GM12891 (cell line): Measurements from ENCODE around the gene ARID1A.
A peak's percentile ranks its signal among the peaks of the same experiment; 100 is the strongest.
"Not testable (repeated sequence)": the region's sequence is repeated elsewhere in the genome, so short reads cannot be mapped to it uniquely, and the experiment has no call there.

ENCODE experiments used
- DNase-seq: peaks from one replicate; pipeline ENCODE4 v3.0.0; 2011; ENCODE audit warnings: low spot score; ENCODE audit not compliant: insufficient read length
- FAIRE-seq: peaks from 2 replicates; lab custom pipeline; 2011; peaks lifted over from hg19 to GRCh38; lab: Jason Lieb, UNC
- PAX5 ChIP-seq: IDR thresholded peaks from 2 replicates; pipeline ENCODE4 v1.6.1; 2011; ENCODE audit warnings: low read length, moderate library complexity, mild to moderate bottlenecking; ENCODE audit not compliant: insufficient read depth, severe bottlenecking
- POLR2A ChIP-seq: IDR thresholded peaks from 2 replicates; pipeline ENCODE4 v1.6.1; 2011; ENCODE audit warnings: low read depth, low read length, control low read depth
- POLR2AphosphoS5 ChIP-seq: IDR thresholded peaks from 2 replicates; pipeline ENCODE4 v1.6.1; 2011; ENCODE audit warnings: low read depth, low read length, control low read depth
- POU2F2 ChIP-seq: IDR thresholded peaks from 2 replicates; pipeline ENCODE4 v1.6.1; 2011; ENCODE audit warnings: low read depth, mild to moderate bottlenecking, control low read depth, low read length, moderate library complexity
- SPI1 ChIP-seq: IDR thresholded peaks from 2 replicates; pipeline ENCODE4 v1.6.1; 2011; ENCODE audit warnings: low read depth, low read length, control low read depth
- TAF1 ChIP-seq: IDR thresholded peaks from 2 replicates; pipeline ENCODE4 v1.6.1; 2011; ENCODE audit warnings: low read depth, low read length, control low read depth

ARID1A gene

GRCh38 chr1:26791626-26792025 is 95.8 kb downstream of the ARID1A start:
- DNase-seq (no peak), FAIRE-seq (peak; percentile 75)
- TF ChIP-seq POLR2A, result no peak
- no peak for TF ChIP-seq PAX5
- TF ChIP-seq TAF1, result no peak
- no peak for TF ChIP-seq POLR2AphosphoS5
- TF ChIP-seq POU2F2, result no peak
- no peak for TF ChIP-seq SPI1

- DNase-seq (no peak), FAIRE-seq (no peak)
- TF ChIP-seq POLR2A, result no peak
- TF ChIP-seq POLR2AphosphoS5, result no peak
- no peak for TF ChIP-seq SPI1
- TF ChIP-seq POU2F2, result no peak
- TF ChIP-seq TAF1, result no peak
- no peak for TF ChIP-seq PAX5
These were observed 97.1 kb downstream of the ARID1A start for GRCh38 chr1:26792924-26793323.

- DNase-seq, result no peak
- TF ChIP-seq SPI1 (no peak), POU2F2 (no peak), TAF1 (no peak), POLR2A (no peak), PAX5 (no peak), POLR2AphosphoS5 (no peak)
- no peak for FAIRE-seq
These were observed 98.6 kb downstream of the ARID1A start for GRCh38 chr1:26794391-26794790.

GRCh38 chr1:26797627-26798026 is 101.8 kb downstream of the ARID1A start:
- TF ChIP-seq PAX5, result no peak
- FAIRE-seq, result no peak
- DNase-seq, result no peak

GRCh38 chr1:26799479-26800142 is 103.8 kb downstream of the ARID1A start:
- TF ChIP-seq PAX5 (no peak), POU2F2 (no peak), SPI1 (no peak), TAF1 (no peak)
- DNase-seq, result no peak
- peak; percentile 66 for FAIRE-seq

- not testable (repeated sequence) for DNase-seq, FAIRE-seq
These were observed 108.1 kb downstream of the ARID1A start for GRCh38 chr1:26803932-26804331.

- peak; percentile 78 for FAIRE-seq
- DNase-seq, result not testable (repeated sequence)
These were observed 114.3 kb downstream of the ARID1A start for GRCh38 chr1:26810105-26810504.

GRCh38 chr1:26811057-26811456 is 115.2 kb downstream of the ARID1A start:
- FAIRE-seq (no peak), DNase-seq (no peak)
- TF ChIP-seq POLR2AphosphoS5 (no peak), SPI1 (no peak), PAX5 (no peak), POU2F2 (no peak), POLR2A (no peak), TAF1 (no peak)

- TF ChIP-seq TAF1 (no peak), SPI1 (no peak), POU2F2 (no peak), POLR2AphosphoS5 (no peak), PAX5 (no peak), POLR2A (no peak)
- DNase-seq (no peak), FAIRE-seq (no peak)
These were observed 115.9 kb downstream of the ARID1A start for GRCh38 chr1:26811708-26812107.

- DNase-seq, result no peak
- FAIRE-seq, result no peak
- no peak for TF ChIP-seq POLR2A
- TF ChIP-seq POLR2AphosphoS5, result no peak
- TF ChIP-seq TAF1, result no peak
- TF ChIP-seq PAX5, result no peak
- no peak for TF ChIP-seq SPI1
- no peak for TF ChIP-seq POU2F2
These were observed 118.6 kb downstream of the ARID1A start for GRCh38 chr1:26814377-26814776.

GRCh38 chr1:26814893-26815292 is 119.1 kb downstream of the ARID1A start:
- TF ChIP-seq POU2F2 (no peak), PAX5 (no peak), POLR2AphosphoS5 (no peak), TAF1 (no peak), POLR2A (no peak), SPI1 (no peak)
- FAIRE-seq, result no peak
- no peak for DNase-seq

- TF ChIP-seq SPI1 (peak; percentile 90), TAF1 (no peak), PAX5 (no peak), POU2F2 (no peak)
- FAIRE-seq (peak; percentile 90), DNase-seq (peak; percentile 62)
These were observed 125.0 kb downstream of the ARID1A start for GRCh38 chr1:26820784-26821269.
